Erythroblast (primary cell): Measurements from ENCODE around the gene PHACTR2.

Experiments used
- GATA1 ChIP-seq: IDR thresholded peaks from 2 replicates; pipeline ENCODE4 v1.6.1; 2011; ENCODE audit warnings: low read depth, mild to moderate bottlenecking, control low read depth, low read length, moderate library complexity
- POLR2A ChIP-seq: IDR thresholded peaks from 2 replicates; pipeline ENCODE4 v1.6.1; 2011; ENCODE audit warnings: mild to moderate bottlenecking, low read length

- TF ChIP-seq POLR2A: no peak
- no peak for TF ChIP-seq GATA1
Observed at GRCh38 chr6:143836150-143836549, 158.4 kb downstream of the PHACTR2 start.
